ENCODE measurements around the gene SNX11.

The SNX11 gene, protein sequence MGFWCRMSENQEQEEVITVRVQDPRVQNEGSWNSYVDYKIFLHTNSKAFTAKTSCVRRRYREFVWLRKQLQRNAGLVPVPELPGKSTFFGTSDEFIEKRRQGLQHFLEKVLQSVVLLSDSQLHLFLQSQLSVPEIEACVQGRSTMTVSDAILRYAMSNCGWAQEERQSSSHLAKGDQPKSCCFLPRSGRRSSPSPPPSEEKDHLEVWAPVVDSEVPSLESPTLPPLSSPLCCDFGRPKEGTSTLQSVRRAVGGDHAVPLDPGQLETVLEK

DNA sequence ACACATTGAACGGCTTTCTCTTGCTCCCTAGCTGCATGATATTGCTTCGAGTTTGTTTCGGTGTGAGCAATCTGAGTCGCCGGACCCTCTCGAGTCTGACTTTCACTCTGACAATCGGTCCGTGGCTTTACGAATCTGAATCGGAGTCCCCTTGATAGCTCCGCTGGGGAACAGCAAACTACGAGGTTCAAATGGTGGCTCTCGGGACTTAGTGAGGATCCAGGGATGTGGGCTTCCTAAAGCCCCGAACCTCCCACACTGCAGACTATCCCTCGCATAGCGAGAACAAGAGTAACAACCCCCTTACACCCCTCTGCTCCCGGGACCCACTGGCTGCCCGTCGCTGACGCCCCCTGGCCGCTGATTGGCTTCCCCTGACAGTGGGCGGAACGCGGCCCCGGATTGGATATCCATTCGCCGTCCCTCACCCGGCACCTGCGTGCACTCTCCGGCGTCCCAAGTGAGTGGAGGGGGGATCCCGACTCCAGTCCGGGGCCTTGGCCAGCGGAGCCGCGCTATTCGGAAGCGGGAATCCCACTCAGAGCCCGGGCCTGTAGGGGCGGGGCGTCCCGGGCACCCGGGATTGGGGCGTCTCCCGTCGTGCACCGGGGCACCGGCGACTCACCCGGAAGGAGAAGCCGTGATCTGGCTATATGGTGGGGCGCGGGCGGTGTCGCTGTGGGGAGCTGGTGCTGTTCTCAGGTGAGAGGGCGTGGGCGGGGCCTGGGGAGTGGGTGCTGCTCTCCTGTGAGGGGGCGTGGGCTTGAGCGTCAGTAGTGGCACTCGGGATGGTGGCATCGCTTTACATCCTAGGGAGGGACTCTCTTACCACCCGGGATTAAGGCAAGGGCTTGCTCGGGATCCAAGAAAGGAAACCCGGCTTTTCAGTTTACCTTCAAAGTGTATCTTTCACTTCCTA is at the start of gene SNX11:
TSS of gene SNX11 (plus strand) at position 630 of the 919 bp plus-strand sequence. CDS start 4,278 bp downstream, outside the sequence.
- TF ChIP-seq, protein P1, sequence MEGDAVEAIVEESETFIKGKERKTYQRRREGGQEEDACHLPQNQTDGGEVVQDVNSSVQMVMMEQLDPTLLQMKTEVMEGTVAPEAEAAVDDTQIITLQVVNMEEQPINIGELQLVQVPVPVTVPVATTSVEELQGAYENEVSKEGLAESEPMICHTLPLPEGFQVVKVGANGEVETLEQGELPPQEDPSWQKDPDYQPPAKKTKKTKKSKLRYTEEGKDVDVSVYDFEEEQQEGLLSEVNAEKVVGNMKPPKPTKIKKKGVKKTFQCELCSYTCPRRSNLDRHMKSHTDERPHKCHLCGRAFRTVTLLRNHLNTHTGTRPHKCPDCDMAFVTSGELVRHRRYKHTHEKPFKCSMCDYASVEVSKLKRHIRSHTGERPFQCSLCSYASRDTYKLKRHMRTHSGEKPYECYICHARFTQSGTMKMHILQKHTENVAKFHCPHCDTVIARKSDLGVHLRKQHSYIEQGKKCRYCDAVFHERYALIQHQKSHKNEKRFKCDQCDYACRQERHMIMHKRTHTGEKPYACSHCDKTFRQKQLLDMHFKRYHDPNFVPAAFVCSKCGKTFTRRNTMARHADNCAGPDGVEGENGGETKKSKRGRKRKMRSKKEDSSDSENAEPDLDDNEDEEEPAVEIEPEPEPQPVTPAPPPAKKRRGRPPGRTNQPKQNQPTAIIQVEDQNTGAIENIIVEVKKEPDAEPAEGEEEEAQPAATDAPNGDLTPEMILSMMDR (IDR thresholded peaks at IDR 0.05; ENCODE audit: low read depth, low read length): no peak; the same call in 1 of the 2 replicates
- peak; percentile 35 for DNase-seq (ENCODE audit: extremely low read depth, low read depth)

DNA sequence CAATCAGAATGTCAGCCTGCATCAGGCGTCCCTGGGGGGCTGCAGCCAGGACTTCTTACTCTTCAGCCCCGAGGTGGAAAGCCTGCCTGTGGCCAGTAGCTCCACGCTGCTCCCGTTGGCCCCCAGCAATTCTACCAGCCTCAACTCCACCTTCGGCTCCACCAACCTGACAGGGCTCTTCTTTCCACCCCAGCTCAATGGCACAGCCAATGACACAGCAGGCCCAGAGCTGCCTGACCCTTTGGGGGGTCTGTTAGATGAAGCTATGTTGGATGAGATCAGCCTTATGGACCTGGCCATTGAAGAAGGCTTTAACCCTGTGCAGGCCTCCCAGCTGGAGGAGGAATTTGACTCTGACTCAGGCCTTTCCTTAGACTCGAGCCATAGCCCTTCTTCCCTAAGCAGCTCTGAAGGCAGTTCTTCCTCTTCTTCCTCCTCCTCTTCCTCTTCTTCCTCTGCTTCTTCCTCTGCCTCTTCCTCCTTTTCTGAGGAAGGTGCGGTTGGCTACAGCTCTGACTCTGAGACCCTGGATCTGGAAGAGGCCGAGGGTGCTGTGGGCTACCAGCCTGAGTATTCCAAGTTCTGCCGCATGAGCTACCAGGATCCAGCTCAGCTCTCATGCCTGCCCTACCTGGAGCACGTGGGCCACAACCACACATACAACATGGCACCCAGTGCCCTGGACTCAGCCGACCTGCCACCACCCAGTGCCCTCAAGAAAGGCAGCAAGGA is 49.0 kb upstream of the SNX11 start:
- TF ChIP-seq, protein P1 (IDR thresholded peaks at IDR 0.05; ENCODE audit: low read depth, low read length): no peak

DNA sequence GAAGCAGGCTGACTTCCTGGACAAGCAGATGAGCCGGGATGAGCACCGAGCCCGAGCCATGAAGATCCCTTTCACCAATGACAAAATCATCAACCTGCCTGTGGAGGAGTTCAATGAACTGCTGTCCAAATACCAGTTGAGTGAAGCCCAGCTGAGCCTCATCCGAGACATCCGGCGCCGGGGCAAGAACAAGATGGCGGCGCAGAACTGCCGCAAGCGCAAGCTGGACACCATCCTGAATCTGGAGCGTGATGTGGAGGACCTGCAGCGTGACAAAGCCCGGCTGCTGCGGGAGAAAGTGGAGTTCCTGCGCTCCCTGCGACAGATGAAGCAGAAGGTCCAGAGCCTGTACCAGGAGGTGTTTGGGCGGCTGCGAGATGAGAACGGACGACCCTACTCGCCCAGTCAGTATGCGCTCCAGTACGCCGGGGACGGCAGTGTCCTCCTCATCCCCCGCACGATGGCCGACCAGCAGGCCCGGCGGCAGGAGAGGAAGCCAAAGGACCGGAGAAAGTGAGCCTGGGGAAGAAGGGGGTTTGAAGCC is 48.4 kb upstream of the SNX11 start:
- TF ChIP-seq, protein P1 (IDR thresholded peaks at IDR 0.05; ENCODE audit: low read depth, low read length): no peak
- no peak for DNase-seq (ENCODE audit: extremely low read depth, low read depth)

More for the DNA sequence above, 49.0 kb upstream of the SNX11 start:
- no peak for DNase-seq (ENCODE audit: extremely low read depth, low read depth)

DNA sequence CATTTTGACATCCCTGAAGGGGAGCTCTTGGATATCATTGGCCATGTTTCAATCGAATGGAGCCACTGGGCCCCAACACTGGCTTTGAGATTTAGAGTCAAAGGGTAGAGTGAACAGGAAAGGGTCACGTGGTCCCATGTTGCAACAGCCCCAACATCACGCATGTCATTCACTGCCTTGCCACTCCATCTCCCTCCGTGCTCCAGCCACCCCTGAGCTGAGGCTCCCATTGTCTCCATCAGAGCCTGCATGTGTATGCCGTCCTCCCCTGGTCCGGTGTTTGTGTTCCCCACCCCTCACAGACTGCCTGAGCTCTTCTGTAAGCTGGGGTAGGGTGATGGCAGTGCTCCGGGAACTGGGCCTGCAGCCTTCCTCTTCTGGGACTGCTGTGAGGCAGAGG is 47.3 kb upstream of the SNX11 start:
- DNase-seq (ENCODE audit: extremely low read depth, low read depth): no peak
- TF ChIP-seq, protein P1 (IDR thresholded peaks at IDR 0.05; ENCODE audit: low read depth, low read length): no peak

DNA sequence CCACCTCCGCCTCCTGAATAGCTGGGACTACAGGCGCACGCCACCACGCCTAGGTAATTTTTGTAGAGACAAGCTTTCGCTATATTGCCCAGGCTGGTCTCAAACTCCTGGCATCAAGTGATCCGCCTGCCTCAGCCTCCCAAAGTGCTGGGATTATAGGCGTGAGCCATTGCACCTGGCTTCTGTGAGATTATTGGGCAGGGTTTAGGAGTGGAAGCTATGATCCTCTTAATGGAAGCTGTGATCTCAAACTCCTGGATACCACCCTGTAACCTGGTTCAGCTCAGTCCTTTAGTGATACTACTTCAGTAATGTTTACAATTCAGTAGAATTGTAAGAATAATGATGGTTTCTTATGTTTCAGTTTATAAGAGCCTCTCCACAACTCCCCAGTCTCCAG is 45.3 kb upstream of the SNX11 start:
- TF ChIP-seq, protein P1 (IDR thresholded peaks at IDR 0.05; ENCODE audit: low read depth, low read length): no peak
- no peak for DNase-seq (ENCODE audit: extremely low read depth, low read depth)

DNA sequence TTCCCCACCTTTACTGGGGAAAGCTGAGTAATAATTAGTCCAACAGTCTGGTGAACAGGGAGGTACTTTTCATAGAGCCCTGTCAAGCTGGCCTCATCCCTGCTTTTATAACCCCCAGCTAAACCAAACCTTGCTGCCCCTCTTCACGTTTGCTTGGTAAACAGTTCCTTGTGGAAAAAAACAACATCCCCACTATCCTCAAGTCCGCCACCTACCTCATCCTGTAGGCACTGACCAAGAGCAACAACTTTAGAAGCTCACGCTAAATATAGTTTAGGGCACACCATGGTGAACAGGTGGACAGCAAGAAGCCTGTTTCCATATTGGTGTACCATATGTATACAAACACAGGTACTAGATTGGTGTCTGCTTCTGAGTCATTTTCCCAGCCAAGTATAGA is 42.9 kb upstream of the SNX11 start:
- TF ChIP-seq, protein P1 (IDR thresholded peaks at IDR 0.05; ENCODE audit: low read depth, low read length): no peak
- no peak for DNase-seq (ENCODE audit: extremely low read depth, low read depth)

All from AG09319 (cell line).